Stomach (tissue), 4 donors: ENCODE results near the gene NXN.

Experiments
- POLR2A ChIP-seq, 4 donors: fragments of 450-650 bp; IDR thresholded peaks; one replicate each; pipeline ENCODE4 v1.6.1; 2016; ENCODE audit warnings: antibody characterized with exemption in 4 of 4, control low read depth in 2 of 4, mild to moderate bottlenecking in 1 of 4, moderate library complexity in 1 of 4
- TF ChIP-seq, protein P1 (sequence below), 7 experiments: fragments of 450-650 bp in 4 of 7; fragments of 200-600 bp in 3 of 7; sonication (generic) in 3 of 7; IDR thresholded peaks; one replicate each; pipeline ENCODE4 v1.5.1; 2016 to 2019; ENCODE audit warnings: antibody characterized with exemption in 7 of 7, control low read depth in 2 of 7, mild to moderate bottlenecking in 1 of 7

DNA sequence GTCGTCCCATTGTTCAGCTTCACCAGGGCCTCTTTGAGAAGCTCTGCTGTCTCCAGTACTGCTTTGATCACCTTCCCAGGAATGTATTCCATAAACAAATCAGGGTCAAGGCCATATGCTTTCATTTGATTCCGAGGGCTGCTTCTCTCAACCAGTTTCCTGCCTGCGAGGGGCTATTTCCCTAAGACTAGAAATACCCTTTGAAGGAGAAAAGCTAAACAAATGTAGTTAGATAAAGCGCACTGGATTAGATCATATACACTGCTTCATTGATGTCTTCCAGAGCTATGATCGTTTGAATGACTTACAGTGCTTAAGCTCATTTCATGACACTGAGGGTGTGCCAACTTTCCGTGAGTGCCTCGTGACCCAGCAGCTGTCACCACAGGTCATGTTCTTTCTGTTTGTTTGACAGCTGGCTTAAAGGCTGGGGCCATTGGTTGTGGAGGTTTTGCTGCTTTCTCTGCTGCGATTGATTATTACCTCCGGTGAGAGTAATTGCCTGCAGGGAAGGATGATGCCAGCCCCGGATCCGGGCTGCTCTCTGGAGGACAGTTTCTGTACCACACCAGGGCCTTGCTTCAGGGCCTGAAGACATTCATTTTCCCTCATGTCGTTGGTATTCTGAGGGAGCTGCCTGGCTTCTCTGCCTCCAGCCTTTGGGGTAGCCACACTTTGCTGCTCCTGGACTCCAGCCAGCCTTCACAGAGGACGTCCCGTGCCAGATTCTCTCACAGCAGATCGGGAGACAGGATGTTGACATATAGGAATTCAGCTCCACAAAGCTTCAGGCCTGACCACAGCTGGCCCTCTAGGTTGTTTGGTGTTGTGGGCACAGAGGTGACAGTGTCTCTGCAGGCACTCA, 21.3 kb upstream of the NXN start:
- TF ChIP-seq, protein P1, sequence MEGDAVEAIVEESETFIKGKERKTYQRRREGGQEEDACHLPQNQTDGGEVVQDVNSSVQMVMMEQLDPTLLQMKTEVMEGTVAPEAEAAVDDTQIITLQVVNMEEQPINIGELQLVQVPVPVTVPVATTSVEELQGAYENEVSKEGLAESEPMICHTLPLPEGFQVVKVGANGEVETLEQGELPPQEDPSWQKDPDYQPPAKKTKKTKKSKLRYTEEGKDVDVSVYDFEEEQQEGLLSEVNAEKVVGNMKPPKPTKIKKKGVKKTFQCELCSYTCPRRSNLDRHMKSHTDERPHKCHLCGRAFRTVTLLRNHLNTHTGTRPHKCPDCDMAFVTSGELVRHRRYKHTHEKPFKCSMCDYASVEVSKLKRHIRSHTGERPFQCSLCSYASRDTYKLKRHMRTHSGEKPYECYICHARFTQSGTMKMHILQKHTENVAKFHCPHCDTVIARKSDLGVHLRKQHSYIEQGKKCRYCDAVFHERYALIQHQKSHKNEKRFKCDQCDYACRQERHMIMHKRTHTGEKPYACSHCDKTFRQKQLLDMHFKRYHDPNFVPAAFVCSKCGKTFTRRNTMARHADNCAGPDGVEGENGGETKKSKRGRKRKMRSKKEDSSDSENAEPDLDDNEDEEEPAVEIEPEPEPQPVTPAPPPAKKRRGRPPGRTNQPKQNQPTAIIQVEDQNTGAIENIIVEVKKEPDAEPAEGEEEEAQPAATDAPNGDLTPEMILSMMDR (IDR thresholded peaks at IDR 0.05): no peak
- TF ChIP-seq POLR2A (IDR thresholded peaks at IDR 0.05): no peak
